Panc1 (cell line): ENCODE data around the gene KCTD13. TPM values are rescaled to one million over a fixed set of nuclear protein-coding genes. Genes with fewer than 3 reads are reported as not detected.

Experiments used
- ATAC-seq: fragments of 200-7000 bp; cut with Tn5 transposase; 2 replicates; pipeline ENCODE4 v1.9.1; 2020; ENCODE audit warnings: mild to moderate bottlenecking, moderate library complexity
- BruUV-seq: library from RNA; stranded (reverse); fragments of 400-500 nt; replicated peaks from 2 replicates; lab custom pipeline; 2021; lab: Mats Ljungman, UMichigan
- CTCF ChIA-PET: fragments of 300-600 bp; sonication (Branson Sonifier 250); formaldehyde crosslinking; loops from one replicate; lab custom pipeline; 2022; ENCODE audit warnings: antibody characterized with exemption; lab: Charles Lee
- POLR2A ChIA-PET: fragments of 300-600 bp; sonication (Branson Sonifier 250); formaldehyde crosslinking; loops from one replicate; lab custom pipeline; 2022; ENCODE audit warnings: antibody characterized with exemption; lab: Charles Lee
- DNase-seq: peaks from one replicate; pipeline ENCODE4 v3.0.0-alpha.2; 2010; ENCODE audit warnings: low read depth, low spot score
- H3K27ac ChIP-seq: 2 replicates; pipeline ENCODE4 v1.5.1; 2011; ENCODE audit warnings: mild to moderate bottlenecking, low read length, inconsistent platforms
- H3K27me3 ChIP-seq: fragments of 200-500 bp; sonication (Bioruptor generic); 2 replicates; pipeline ENCODE4 v1.6.0; 2014; ENCODE audit warnings: low read length, inconsistent platforms; ENCODE audit not compliant: control insufficient read depth, insufficient read depth
- H3K36me3 ChIP-seq: fragments of 200-500 bp; sonication (Bioruptor generic); 2 replicates; pipeline ENCODE4 v1.5.1; 2014; ENCODE audit warnings: inconsistent platforms, mild to moderate bottlenecking, low read length, moderate library complexity; ENCODE audit not compliant: control insufficient read depth, insufficient read depth
- H3K4me1 ChIP-seq: 2 replicates; pipeline ENCODE4 v1.5.1; 2011; ENCODE audit warnings: inconsistent platforms, mild to moderate bottlenecking, low read length, moderate library complexity; ENCODE audit not compliant: control insufficient read depth, insufficient read depth
- H3K4me3 ChIP-seq, 2 experiments: 2 replicates each; pipeline ENCODE4 v1.5.1; 2011 to 2012; ENCODE audit warnings: low read depth in 2 of 2, low read length in 2 of 2, mild to moderate bottlenecking in 2 of 2, inconsistent platforms in 1 of 2, moderate library complexity in 1 of 2
- H3K9me3 ChIP-seq: fragments of 200-500 bp; sonication (Bioruptor generic); 2 replicates; pipeline ENCODE4 v1.5.1; 2014; ENCODE audit warnings: low read depth, mild to moderate bottlenecking, inconsistent platforms, low read length, moderate library complexity; ENCODE audit not compliant: control insufficient read depth, insufficient read depth
- CTCF ChIP-seq: fragments of 450-650 bp; IDR thresholded peaks from 2 replicates; pipeline ENCODE4 v1.5.1; 2017; ENCODE audit warnings: mild to moderate bottlenecking
- POLR2AphosphoS5 ChIP-seq: IDR thresholded peaks from 2 replicates; pipeline ENCODE4 v1.6.1; 2012; ENCODE audit warnings: mild to moderate bottlenecking, low read depth, low read length, moderate library complexity
- REST ChIP-seq, 2 experiments: IDR thresholded peaks; 2 replicates each; pipeline ENCODE4 v1.6.1; 2011 to 2012; ENCODE audit warnings: low read depth in 2 of 2, control low read depth in 1 of 2, low read length in 1 of 2, mild to moderate bottlenecking in 1 of 2, moderate library complexity in 1 of 2; ENCODE audit not compliant: insufficient read depth in 1 of 2
- SIN3A ChIP-seq: IDR thresholded peaks from 2 replicates; pipeline ENCODE4 v1.6.1; 2012; ENCODE audit warnings: low read depth, mild to moderate bottlenecking, low read length, moderate library complexity, borderline replicate concordance; ENCODE audit not compliant: insufficient read depth
- TCF7L2 ChIP-seq: IDR thresholded peaks from 2 replicates; pipeline ENCODE4 v1.6.1; 2011; ENCODE audit warnings: mild to moderate bottlenecking, low read depth, low read length, inconsistent platforms
- in situ Hi-C: cut with HindIII; loops from 2 replicates; pipeline ENCODE4 v1.10.0; 2016; ENCODE audit warnings: low sequenced_read_pairs, low pct_unique_long_range_greater_than_20kb
- intact Hi-C: fragments of 100-400 bp; cut with micrococcal nuclease; formaldehyde crosslinking; loops from one replicate; pipeline ENCODE4 v1.10.0; 2022; ENCODE audit not compliant: unreplicated experiment
- total RNA-seq: library from RNA; stranded (reverse); gene quantifications from one replicate; pipeline ENCODE4 v1.2.1, GENCODE V29; 2021; ENCODE audit not compliant: unreplicated experiment

The KCTD13 gene
- total RNA-seq, 1 experiment from 2014 or later, result 45.7 TPM

GRCh38 chr16:29898804-29899515 lies 27.1 kb downstream of the KCTD13 start:
- TSS peak; percentile 78 for BruUV-seq
- peak overlapping the region; percentile 71 for H3K27ac ChIP-seq

GRCh38 chr16:29898135-29898803 lies 27.8 kb downstream of the KCTD13 start:
- ChIA-PET CTCF (no interaction called here), POLR2A (interaction anchor here (0.7 kb wide), 1 partner anchor 62 kb away, joined by 5 read pairs; no protein-coding TSS in a partner anchor)
- DNase-seq, result no peak
- Histone ChIP-seq H3K27me3 (no peaks in the 10 kb centered on the region), H3K27ac (peak overlapping the region; percentile 71), H3K9me3 (no peaks in the 10 kb centered on the region), H3K4me1 (peaks cover 5% of the 10 kb centered on the region; the same call in 1 of the 2 replicates), H3K4me3 (peak overlapping the region; percentile 48 to 71), H3K36me3 (no peaks in the 10 kb centered on the region)
- TF ChIP-seq CTCF (no peak), REST (IDR thresholded peaks at IDR 0.05; ENCODE audit: insufficient read depth in 1 of 2, low read depth in 2 of 2, low read length in 1 of 2) (peak; percentile 79 to 84), TCF7L2 (no peak)
- in situ Hi-C loops, result no loop called here
- no peak for ATAC-seq
- intact Hi-C loops, result no loop called here
- no TSS peak for BruUV-seq

More at GRCh38 chr16:29898804-29899515, 27.1 kb downstream of the KCTD13 start:
- no peaks in the 10 kb centered on the region for H3K9me3 ChIP-seq
- ChIA-PET POLR2A (interaction anchor here (0.6 to 1.0 kb wide), 7 partner anchors 27 to 333 kb away, joined by 3 to 10 read pairs (median 5); no protein-coding TSS in a partner anchor), CTCF (interaction anchor here (0.6 to 1.7 kb wide), 4 partner anchors 10 to 97 kb away, joined by 4 to 11 read pairs (median 10); partner anchors contain the start of gene MVP)
- no peak for DNase-seq
- TF ChIP-seq TCF7L2 (no peak), POLR2AphosphoS5 (0 out of 2 replicates have a peak, but pooled peaks have one; percentile 30)
- in situ Hi-C loops (no loop called here), intact Hi-C loops (no loop called here)
- no peaks in the 10 kb centered on the region for H3K36me3 ChIP-seq
- no peaks in the 10 kb centered on the region for H3K27me3 ChIP-seq
- H3K4me1 ChIP-seq, result peaks cover 5% of the 10 kb centered on the region; the same call in 1 of the 2 replicates
- ATAC-seq, result peak; percentile 65
- H3K4me3 ChIP-seq, result peak overlapping the region; percentile 48 to 71

GRCh38 chr16:29897333-29897732 lies 28.7 kb downstream of the KCTD13 start:
- intact Hi-C loops, result no loop called here
- POLR2A ChIA-PET, result no interaction called here
- TF ChIP-seq POLR2AphosphoS5 (no peak), SIN3A (no peak), REST (IDR thresholded peaks at IDR 0.05; ENCODE audit: insufficient read depth in 1 of 2, low read depth in 2 of 2, low read length in 1 of 2) (no peak), CTCF (no peak), TCF7L2 (no peak)
- H3K36me3 ChIP-seq, result no peaks in the 10 kb centered on the region
- in situ Hi-C loops, result no loop called here
- CTCF ChIA-PET, result no interaction called here
- no peak overlapping the region for H3K4me3 ChIP-seq
- no peak overlapping the region for H3K27ac ChIP-seq
- peaks cover 5% of the 10 kb centered on the region; the same call in 1 of the 2 replicates for H3K4me1 ChIP-seq
- no peaks in the 10 kb centered on the region for H3K27me3 ChIP-seq
- no TSS peak for BruUV-seq
- no peaks in the 10 kb centered on the region for H3K9me3 ChIP-seq
- no peak for DNase-seq
- ATAC-seq, result no peak
